Loucy (cell line): ENCODE data around the gene MAPKAP1.

Source experiments
- CTCF ChIP-seq: fragments of 200-600 bp; sonication (generic); conservative IDR thresholded peaks from 2 replicates; pipeline ENCODE4 v1.5.1; 2014; ENCODE audit warnings: mild to moderate bottlenecking, antibody characterized with exemption, low read length
- EZH2phosphoT487 ChIP-seq: fragments of 200-600 bp; IDR thresholded peaks from 2 replicates; pipeline ENCODE4 v1.6.1; 2018; ENCODE audit warnings: antibody characterized with exemption, mild to moderate bottlenecking, moderate library complexity, borderline replicate concordance

- TF ChIP-seq CTCF, result no peak
- no peak for TF ChIP-seq EZH2phosphoT487
Measured at GRCh38 chr9:125687163-125687863, 19.7 kb downstream of the MAPKAP1 start.
